Ureter (tissue), 1 donor: ENCODE results near the gene MTMR12. TPM values are rescaled to one million over a fixed set of nuclear protein-coding genes. Genes with fewer than 3 reads are reported as not detected.

Experiments
- DNase-seq: peaks from one replicate; pipeline ENCODE4 v3.0.0-alpha.2; 2020; ENCODE audit warnings: low spot score
- total RNA-seq: library from RNA; stranded (reverse); gene quantifications from one replicate; pipeline ENCODE4 v1.2.4, GENCODE V29; 2023
- donor health status: DM: yes; HTN: yes; CAD: no.

Gene MTMR12
- total RNA-seq, 1 donor from 2014 or later: 33.4 TPM

DNA sequence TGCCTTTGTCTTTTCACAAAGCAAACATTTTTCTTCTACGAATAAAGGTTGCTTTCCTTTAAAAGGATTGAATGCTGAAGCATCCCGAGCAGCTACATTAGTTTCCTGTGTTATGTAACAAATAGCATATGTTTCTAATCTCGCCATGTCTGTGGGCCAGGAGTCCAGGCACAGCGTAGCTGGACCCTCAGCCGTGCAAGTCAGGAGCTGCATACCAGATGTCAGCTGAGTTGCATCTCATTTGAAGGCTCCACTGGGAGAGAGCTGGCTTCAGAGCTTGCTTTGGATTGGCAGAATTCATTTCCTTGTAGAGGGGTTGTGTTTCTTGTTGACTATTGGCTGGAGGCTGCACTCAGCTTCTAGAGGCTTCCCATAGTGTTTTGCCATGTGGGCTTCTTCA is 122.6 kb downstream of the MTMR12 start:
- no peak for DNase-seq

DNA sequence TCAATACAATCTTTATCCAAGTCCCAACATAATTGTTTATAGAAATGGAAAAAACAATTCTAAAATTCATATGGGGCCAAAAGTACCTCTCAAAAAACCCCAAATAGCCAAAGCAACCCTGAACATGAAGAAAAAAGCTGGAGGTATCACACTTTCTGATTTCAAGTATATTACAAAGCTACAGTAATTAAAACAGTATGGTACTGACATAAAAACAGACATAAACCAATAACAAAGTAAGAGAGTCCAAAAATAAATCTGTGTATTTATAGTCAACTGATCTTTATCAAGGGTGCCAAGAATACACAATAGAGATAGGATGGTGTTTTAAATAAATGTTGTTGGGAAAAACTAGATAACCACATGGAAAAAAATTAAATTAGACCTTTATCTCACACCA is 125.1 kb downstream of the MTMR12 start:
- DNase-seq: no peak

DNA sequence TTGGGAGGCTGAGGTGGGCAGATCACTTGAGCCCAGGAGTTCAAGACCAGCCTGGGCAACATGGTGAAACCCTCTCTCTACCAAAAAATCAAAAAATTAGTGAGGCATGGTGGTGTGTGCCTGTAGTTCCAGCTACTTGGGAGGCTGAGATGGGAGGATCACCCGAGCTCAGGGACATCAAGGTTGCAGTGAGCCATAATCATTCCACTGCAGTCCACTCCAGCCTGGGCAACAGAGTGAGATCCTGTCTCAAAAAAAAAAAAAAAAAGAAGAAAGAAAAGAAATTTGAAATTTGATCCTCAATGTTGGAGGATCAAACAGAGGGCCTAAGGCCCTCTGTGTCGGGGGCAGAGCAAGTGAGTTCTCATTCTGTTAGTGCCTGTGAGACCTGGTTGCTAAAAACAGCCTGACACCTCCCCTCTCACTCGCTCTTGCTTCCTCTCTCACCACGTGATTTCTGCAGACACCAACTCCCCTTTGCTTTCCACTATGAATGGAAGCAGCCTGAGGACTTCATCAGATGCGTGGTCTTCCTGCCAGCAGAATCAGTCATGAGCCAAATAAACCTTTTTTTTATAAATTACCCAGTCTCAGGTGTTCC is 130.2 kb downstream of the MTMR12 start:
- no peak for DNase-seq

Other genes starting within 250 kb of the MTMR12 start
- 82.0 TPM for gene GOLPH3, start 138.6 kb downstream of the MTMR12 start, total RNA-seq
- 85.1 TPM for gene ZFR, start 131.8 kb upstream of the MTMR12 start, total RNA-seq